22Rv1 (cell line): Measurements from ENCODE around the gene TGM2.

ENCODE experiments used
- H3K27ac ChIP-seq: fragments of 450-650 bp; 2 replicates; pipeline ENCODE4 v1.5.1; 2017
- CTCF ChIP-seq: fragments of 450-650 bp; IDR thresholded peaks from 2 replicates; pipeline ENCODE4 v1.5.1; 2017; ENCODE audit warnings: mild to moderate bottlenecking
- ZFX ChIP-seq: fragments of 450-650 bp; IDR thresholded peaks from 2 replicates; pipeline ENCODE4 v1.6.1; 2017; ENCODE audit warnings: antibody characterized with exemption, borderline replicate concordance

The TGM2 gene

GRCh38 chr20:38193586-38194105, 28.6 kb upstream of the TGM2 start:
- no peak for TF ChIP-seq CTCF
- TF ChIP-seq ZFX: no peak
- H3K27ac ChIP-seq: no peak overlapping the region

GRCh38 chr20:38192323-38192885, 27.3 kb upstream of the TGM2 start:
- H3K27ac ChIP-seq: no peak overlapping the region
- TF ChIP-seq ZFX: no peak
- TF ChIP-seq CTCF: no peak

GRCh38 chr20:38191654-38192053, 26.6 kb upstream of the TGM2 start:
- TF ChIP-seq CTCF (no peak), ZFX (no peak)
- H3K27ac ChIP-seq: no peak overlapping the region

- TF ChIP-seq CTCF: no peak
- TF ChIP-seq ZFX: no peak
Measured at GRCh38 chr20:38190936-38191371, 25.9 kb upstream of the TGM2 start.

GRCh38 chr20:38190166-38190565, 25.1 kb upstream of the TGM2 start:
- H3K27ac ChIP-seq: no peak overlapping the region
- TF ChIP-seq ZFX (no peak), CTCF (no peak)

More at GRCh38 chr20:38190936-38191371, 25.9 kb upstream of the TGM2 start:
- no peak overlapping the region for H3K27ac ChIP-seq

GRCh38 chr20:38187517-38187916, 22.4 kb upstream of the TGM2 start:
- H3K27ac ChIP-seq: no peak overlapping the region
- TF ChIP-seq ZFX (no peak), CTCF (no peak)

GRCh38 chr20:38186788-38187221, 21.7 kb upstream of the TGM2 start:
- TF ChIP-seq ZFX (no peak), CTCF (no peak)
- H3K27ac ChIP-seq: no peak overlapping the region
